ENCODE measurements around the gene RIPK1. TPM values are rescaled to one million over a fixed set of nuclear protein-coding genes. Genes with fewer than 3 reads are reported as not detected.
"Not testable (repeated sequence)": the region's sequence is repeated elsewhere in the genome, so short reads cannot be mapped to it uniquely, and the experiment has no call there.

Gene RIPK1
- total RNA-seq, 1 donor from 2014 or later = 14.7 TPM

- Mint-ChIP-seq H3K9me3 (no peaks in the 10 kb centered on the region), H3K27me3 (peaks cover 9% of the 10 kb centered on the region), H3K4me3 (no peak overlapping the region), H3K4me1 (ENCODE audit: unreplicated experiment) (peaks cover 11% of the 10 kb centered on the region), H3K27ac (no peak overlapping the region), H3K36me3 (no peaks in the 10 kb centered on the region)
- DNase-seq (ENCODE audit: extremely low spot score, unreplicated experiment) = no peak
- TF ChIP-seq CTCF (conservative IDR thresholded peaks at IDR 0.05) = no peak
Measured at GRCh38 chr6:3041147-3041546, 27.1 kb upstream of the RIPK1 start.

GRCh38 chr6:3041606-3042005 lies 26.7 kb upstream of the RIPK1 start:
- no peak for DNase-seq (ENCODE audit: extremely low spot score, unreplicated experiment)
- TF ChIP-seq CTCF (conservative IDR thresholded peaks at IDR 0.05) = no peak
- Mint-ChIP-seq H3K27ac (no peak overlapping the region), H3K36me3 (no peaks in the 10 kb centered on the region), H3K27me3 (peaks cover 11% of the 10 kb centered on the region), H3K4me1 (ENCODE audit: unreplicated experiment) (peaks cover 11% of the 10 kb centered on the region), H3K9me3 (no peaks in the 10 kb centered on the region), H3K4me3 (no peak overlapping the region)

GRCh38 chr6:3045369-3045768 lies 22.9 kb upstream of the RIPK1 start:
- H3K27ac Mint-ChIP-seq = no peak overlapping the region
- H3K36me3 Mint-ChIP-seq = no peaks in the 10 kb centered on the region
- peaks cover 11% of the 10 kb centered on the region for H3K4me1 Mint-ChIP-seq (ENCODE audit: unreplicated experiment)

GRCh38 chr6:3045777-3046176 lies 22.5 kb upstream of the RIPK1 start:
- no peak for TF ChIP-seq CTCF (conservative IDR thresholded peaks at IDR 0.05)
- H3K4me1 Mint-ChIP-seq (ENCODE audit: unreplicated experiment) = peaks cover 11% of the 10 kb centered on the region
- H3K9me3 Mint-ChIP-seq = no peaks in the 10 kb centered on the region
- H3K27me3 Mint-ChIP-seq = peaks cover 18% of the 10 kb centered on the region
- no peak overlapping the region for H3K27ac Mint-ChIP-seq
- no peaks in the 10 kb centered on the region for H3K36me3 Mint-ChIP-seq
- DNase-seq (ENCODE audit: extremely low spot score, unreplicated experiment) = no peak
- no peak overlapping the region for H3K4me3 Mint-ChIP-seq

More at GRCh38 chr6:3045369-3045768, 22.9 kb upstream of the RIPK1 start:
- H3K27me3 Mint-ChIP-seq = peaks cover 18% of the 10 kb centered on the region
- TF ChIP-seq CTCF (conservative IDR thresholded peaks at IDR 0.05) = no peak
- H3K4me3 Mint-ChIP-seq = no peak overlapping the region
- DNase-seq (ENCODE audit: extremely low spot score, unreplicated experiment) = no peak
- H3K9me3 Mint-ChIP-seq = no peaks in the 10 kb centered on the region

GRCh38 chr6:3046295-3046694 lies 22.0 kb upstream of the RIPK1 start:
- Mint-ChIP-seq H3K27ac (no peak overlapping the region), H3K27me3 (peaks cover 21% of the 10 kb centered on the region), H3K4me1 (ENCODE audit: unreplicated experiment) (peaks cover 7% of the 10 kb centered on the region), H3K4me3 (no peak overlapping the region), H3K36me3 (no peaks in the 10 kb centered on the region), H3K9me3 (no peaks in the 10 kb centered on the region)
- no peak for TF ChIP-seq CTCF (conservative IDR thresholded peaks at IDR 0.05)
- DNase-seq (ENCODE audit: extremely low spot score, unreplicated experiment) = no peak

- not testable (repeated sequence) for DNase-seq (ENCODE audit: extremely low spot score, unreplicated experiment); H3K9me3 Mint-ChIP-seq; H3K36me3 Mint-ChIP-seq; H3K4me3 Mint-ChIP-seq; H3K27ac Mint-ChIP-seq; H3K4me1 Mint-ChIP-seq (ENCODE audit: unreplicated experiment)
- peaks cover 23% of the 10 kb centered on the region for H3K27me3 Mint-ChIP-seq
Measured at GRCh38 chr6:3048009-3048408, 20.3 kb upstream of the RIPK1 start.
